Measurements from ENCODE around the gene OSBP2.

Gene OSBP2

DNA sequence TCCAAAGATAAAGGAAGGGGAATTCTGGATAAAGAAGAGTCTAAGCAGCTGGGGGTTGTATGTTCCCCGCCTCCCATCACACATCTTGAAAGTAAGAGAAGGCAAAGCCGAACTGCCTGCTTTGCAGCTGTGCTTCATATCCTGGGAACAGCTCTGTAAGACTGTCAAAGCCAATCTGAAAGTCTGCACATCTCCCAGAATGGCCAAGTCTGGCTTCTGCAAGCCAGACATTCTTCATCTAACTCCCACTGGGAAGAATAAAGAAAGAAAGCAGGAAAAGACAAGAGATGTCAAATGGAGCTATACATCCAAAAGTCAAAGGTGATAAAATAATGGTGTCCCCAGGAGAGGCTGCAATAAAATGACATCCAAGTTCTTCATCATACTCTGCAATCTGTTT, 258.5 kb downstream of the OSBP2 start:
- no peaks in the 10 kb centered on the region for H3K4me1 ChIP-seq (ENCODE audit: insufficient read depth, low read length)
- no peaks in the 10 kb centered on the region for H3K9me3 ChIP-seq (ENCODE audit: insufficient read depth, low read depth, low read length)
- H3K4me3 ChIP-seq (ENCODE audit: low read length), result no peak overlapping the region
- peaks cover 97% of the 10 kb centered on the region for H3K36me3 ChIP-seq (ENCODE audit: insufficient read depth, low read length)
- 94% methylated on average over 2 of the region's 2 CpGs for WGBS
- H3K9ac ChIP-seq (ENCODE audit: low read depth, low read length), result no peak overlapping the region
- no peak overlapping the region for H3K27ac ChIP-seq (ENCODE audit: low read depth, low read length)
- no peaks in the 10 kb centered on the region for H3K27me3 ChIP-seq (ENCODE audit: insufficient read depth, low read length)

DNA sequence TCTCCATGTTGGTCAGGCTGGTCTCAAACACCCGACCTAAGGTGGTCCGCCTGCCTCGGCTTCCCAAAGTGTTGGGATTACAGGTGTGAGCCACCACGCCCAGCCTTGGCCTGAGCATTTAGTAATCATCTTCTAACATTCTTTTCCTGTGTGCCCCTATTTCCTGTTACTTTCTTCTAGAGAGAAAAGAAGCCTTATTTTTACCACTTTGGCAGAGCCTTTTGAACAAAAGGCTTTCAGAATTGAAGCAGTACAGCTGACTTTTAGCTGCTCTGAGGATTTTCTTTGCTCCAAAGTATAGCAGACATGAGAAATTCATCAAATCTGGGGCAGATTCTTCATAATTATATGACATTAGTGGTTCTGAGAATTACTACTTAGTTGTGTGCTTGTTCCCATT, 260.5 kb downstream of the OSBP2 start:
- Histone ChIP-seq H3K9ac (ENCODE audit: low read depth, low read length) (no peak overlapping the region), H3K4me3 (ENCODE audit: low read length) (no peak overlapping the region), H3K27ac (ENCODE audit: low read depth, low read length) (no peak overlapping the region), H3K27me3 (ENCODE audit: insufficient read depth, low read length) (no peaks in the 10 kb centered on the region), H3K4me1 (ENCODE audit: insufficient read depth, low read length) (no peaks in the 10 kb centered on the region), H3K9me3 (ENCODE audit: insufficient read depth, low read depth, low read length) (no peaks in the 10 kb centered on the region), H3K36me3 (ENCODE audit: insufficient read depth, low read length) (peaks cover 87% of the 10 kb centered on the region)
- WGBS, result 96% methylated on average over 4 of the region's 4 CpGs

Measured in HUES64 (cell line).